ENCODE measurements around the gene PXDC1.

Gene PXDC1

GRCh38 chr6:3746696-3747095 lies 4.8 kb downstream of the PXDC1 start:
- TF ChIP-seq CTCF (IDR thresholded peaks at IDR 0.05; ENCODE audit: low read depth, low read length, missing control alignments): no peak
- in situ Hi-C loops (cut with HindIII; ENCODE audit: low pct_ligation_motif_present, low sequenced_read_pairs): no loop called here
- DNase-seq: no peak
- Histone ChIP-seq H3K4me3 (ENCODE audit: low read depth, low read length) (no peak overlapping the region), H3K36me3 (replicated peaks) (peaks cover 10% of the 10 kb centered on the region), H3K27ac (no peak overlapping the region), H3K27me3 (replicated peaks) (no peaks in the 10 kb centered on the region)

GRCh38 chr6:3746119-3746691 lies 5.3 kb downstream of the PXDC1 start:
- DNase-seq: no peak
- in situ Hi-C loops (cut with HindIII; ENCODE audit: low pct_ligation_motif_present, low sequenced_read_pairs): no loop called here
- Histone ChIP-seq H3K27me3 (replicated peaks) (no peaks in the 10 kb centered on the region), H3K36me3 (replicated peaks) (peaks cover 12% of the 10 kb centered on the region), H3K27ac (no peak overlapping the region), H3K4me3 (ENCODE audit: low read depth, low read length) (no peak overlapping the region)
- no peak for TF ChIP-seq CTCF (IDR thresholded peaks at IDR 0.05; ENCODE audit: low read depth, low read length, missing control alignments)

- Histone ChIP-seq H3K27me3 (replicated peaks) (no peaks in the 10 kb centered on the region), H3K4me3 (ENCODE audit: low read depth, low read length) (no peak overlapping the region), H3K27ac (no peak overlapping the region), H3K36me3 (replicated peaks) (peaks cover 14% of the 10 kb centered on the region)
- in situ Hi-C loops (cut with HindIII; ENCODE audit: low pct_ligation_motif_present, low sequenced_read_pairs): no loop called here
- TF ChIP-seq CTCF (IDR thresholded peaks at IDR 0.05; ENCODE audit: low read depth, low read length, missing control alignments): no peak
- no peak for DNase-seq
Measured at GRCh38 chr6:3745566-3746118, 5.9 kb downstream of the PXDC1 start.

GRCh38 chr6:3744901-3745470 lies 6.5 kb downstream of the PXDC1 start:
- no peak for DNase-seq
- Histone ChIP-seq H3K4me3 (ENCODE audit: low read depth, low read length) (no peak overlapping the region), H3K27me3 (replicated peaks) (no peaks in the 10 kb centered on the region), H3K36me3 (replicated peaks) (peaks cover 17% of the 10 kb centered on the region), H3K27ac (no peak overlapping the region)
- no peak for TF ChIP-seq CTCF (IDR thresholded peaks at IDR 0.05; ENCODE audit: low read depth, low read length, missing control alignments)
- in situ Hi-C loops (cut with HindIII; ENCODE audit: low pct_ligation_motif_present, low sequenced_read_pairs): no loop called here

GRCh38 chr6:3744211-3744900 lies 7.2 kb downstream of the PXDC1 start:
- TF ChIP-seq CTCF (IDR thresholded peaks at IDR 0.05; ENCODE audit: low read depth, low read length, missing control alignments): no peak

More at GRCh38 chr6:3744211-3744900, 7.2 kb downstream of the PXDC1 start:
- Histone ChIP-seq H3K27ac (no peak overlapping the region), H3K4me3 (ENCODE audit: low read depth, low read length) (no peak overlapping the region), H3K36me3 (replicated peaks) (peaks cover 17% of the 10 kb centered on the region), H3K27me3 (replicated peaks) (no peaks in the 10 kb centered on the region)
- no peak for DNase-seq
- in situ Hi-C loops (cut with HindIII; ENCODE audit: low pct_ligation_motif_present, low sequenced_read_pairs): no loop called here
